ENCODE results near the gene ASB8.
"Not testable (repeated sequence)": the region's sequence is repeated elsewhere in the genome, so short reads cannot be mapped to it uniquely, and the experiment has no call there.

The ASB8 gene

DNA sequence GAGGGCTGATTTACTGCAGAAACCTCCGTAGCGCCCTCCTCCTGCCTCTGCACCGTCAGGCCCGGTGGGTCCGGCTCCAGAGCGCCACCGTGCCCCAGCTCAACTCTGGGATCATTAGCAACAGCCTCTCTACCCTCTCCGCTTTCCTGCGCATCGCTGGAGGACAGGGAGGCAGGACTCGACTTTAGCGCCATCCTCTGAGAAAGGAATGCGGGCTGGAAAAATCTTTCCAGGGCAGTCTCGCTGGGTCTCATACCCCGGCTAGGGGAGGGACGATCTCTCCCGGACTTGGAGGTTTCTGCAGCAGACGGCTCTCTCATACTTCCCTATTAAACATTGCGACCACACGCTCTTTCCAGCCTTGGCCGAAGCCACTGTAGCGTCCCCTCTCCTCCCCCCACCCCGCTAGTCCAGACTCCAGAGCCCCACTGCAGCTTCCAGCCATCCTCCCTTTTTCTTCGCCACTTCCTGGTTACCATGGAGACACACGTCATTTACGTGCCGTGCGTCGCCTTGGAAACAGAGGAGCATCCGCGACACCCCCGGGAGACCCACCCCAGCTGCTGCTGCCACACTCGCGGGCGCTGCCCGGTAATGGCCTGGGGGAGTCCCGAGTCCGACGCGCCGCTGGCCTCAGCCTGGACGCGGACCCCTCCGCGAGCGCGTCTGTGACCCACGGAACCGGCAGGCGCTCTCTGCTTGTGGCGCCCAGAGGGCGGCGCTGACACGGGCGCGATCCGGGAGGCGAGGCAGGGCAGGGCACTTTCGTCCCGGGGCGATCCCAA is 26.0 kb upstream of the ASB8 start, which contains the start of gene CCDC184:
Gene CCDC184, plus strand, starts transcription at position 554 of the 785 bp plus-strand sequence. CDS start 479 bp downstream, outside the sequence.
- peak; percentile 74 for DNase-seq (ENCODE audit: low read depth)

DNA sequence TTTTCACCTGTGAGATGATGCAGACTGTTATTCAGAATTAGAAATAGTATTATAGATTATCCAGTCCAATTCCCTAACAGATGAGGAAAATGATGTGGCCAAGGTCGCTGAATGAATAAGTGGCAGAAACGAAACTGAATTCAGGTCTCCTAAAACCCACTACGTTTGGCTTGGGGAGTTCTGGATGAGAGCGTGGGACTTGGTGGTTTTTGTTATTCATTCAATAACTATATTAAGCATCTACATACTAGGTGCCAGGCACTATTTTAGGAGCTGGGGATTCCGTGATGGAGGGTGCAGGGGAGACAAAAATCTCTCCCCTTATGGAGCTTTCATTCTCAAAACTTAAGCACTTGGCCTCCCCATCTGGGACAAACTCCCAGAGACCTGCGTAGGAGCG is 25.3 kb upstream of the ASB8 start:
- DNase-seq (ENCODE audit: low read depth), result no peak

DNA sequence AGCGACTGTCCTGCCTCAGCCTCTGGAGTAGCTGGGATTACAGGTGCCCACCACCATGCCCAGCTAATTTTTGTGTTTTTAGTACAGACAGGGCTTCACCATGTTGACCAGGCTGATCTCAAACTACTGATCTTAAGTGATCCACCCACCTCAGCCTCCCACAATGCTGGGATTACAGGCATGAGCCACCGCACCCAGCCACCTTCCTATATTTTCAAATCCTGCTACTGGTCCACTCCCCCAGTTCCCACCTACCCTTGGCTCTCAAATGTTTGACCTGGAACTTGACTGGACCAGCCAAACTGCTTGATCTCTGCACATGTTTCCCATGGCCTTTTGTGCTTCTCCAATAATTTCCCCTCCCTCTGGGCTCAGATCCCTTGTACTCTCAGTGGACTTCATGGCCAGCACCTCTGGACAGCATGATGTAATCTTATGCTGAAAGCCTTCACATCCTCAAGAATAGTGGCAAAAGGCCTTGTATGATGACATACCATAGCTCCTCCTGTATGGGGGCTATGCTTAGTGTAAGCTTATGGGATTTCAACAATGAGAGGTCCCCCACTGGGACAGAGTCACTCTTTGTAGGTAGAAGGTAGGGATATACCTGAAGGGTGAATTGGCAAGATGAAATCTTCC is 23.7 kb upstream of the ASB8 start:
- DNase-seq (ENCODE audit: low read depth), result no peak

DNA sequence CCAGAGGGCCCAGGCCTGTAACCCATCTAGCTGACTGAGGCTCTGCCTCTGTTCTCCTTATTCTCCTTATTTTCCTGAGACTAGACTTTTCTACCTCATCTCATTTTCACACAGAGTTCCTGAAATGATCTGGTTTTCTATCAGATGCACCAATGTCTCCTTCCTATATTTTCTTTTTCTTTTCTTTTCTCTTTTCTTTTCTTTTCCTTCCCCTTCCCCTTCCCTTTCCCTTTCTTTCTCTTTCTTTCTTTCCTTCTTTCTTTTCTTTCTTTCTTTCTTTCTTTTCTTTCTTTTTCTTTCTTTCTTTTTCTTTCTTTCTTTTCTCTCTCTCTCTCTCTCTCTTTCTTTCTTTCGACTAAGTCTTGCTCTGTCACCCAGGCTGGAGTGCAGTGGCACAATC is 23.1 kb upstream of the ASB8 start:
- no peak for DNase-seq (ENCODE audit: low read depth)

DNA sequence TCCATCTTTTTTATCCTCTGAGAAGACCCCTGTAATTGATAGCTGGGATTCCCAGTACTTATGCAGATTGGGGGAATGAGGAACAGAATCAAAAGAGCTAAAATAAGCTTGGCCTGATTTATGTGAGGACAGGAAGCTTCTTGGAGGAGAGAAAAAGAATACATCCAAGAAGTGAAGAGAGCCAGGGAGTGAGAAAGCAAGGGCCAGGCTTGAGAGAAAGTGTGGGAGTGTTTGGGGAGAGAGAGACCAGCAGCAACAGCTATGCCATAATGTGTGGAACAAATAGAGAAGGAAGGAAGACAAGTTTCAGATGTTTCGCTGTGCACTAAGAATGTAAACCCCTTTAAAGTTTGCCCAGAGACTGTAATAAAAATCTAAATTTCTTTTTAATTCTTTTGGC is 22.2 kb upstream of the ASB8 start:
- no peak for DNase-seq (ENCODE audit: low read depth)

DNA sequence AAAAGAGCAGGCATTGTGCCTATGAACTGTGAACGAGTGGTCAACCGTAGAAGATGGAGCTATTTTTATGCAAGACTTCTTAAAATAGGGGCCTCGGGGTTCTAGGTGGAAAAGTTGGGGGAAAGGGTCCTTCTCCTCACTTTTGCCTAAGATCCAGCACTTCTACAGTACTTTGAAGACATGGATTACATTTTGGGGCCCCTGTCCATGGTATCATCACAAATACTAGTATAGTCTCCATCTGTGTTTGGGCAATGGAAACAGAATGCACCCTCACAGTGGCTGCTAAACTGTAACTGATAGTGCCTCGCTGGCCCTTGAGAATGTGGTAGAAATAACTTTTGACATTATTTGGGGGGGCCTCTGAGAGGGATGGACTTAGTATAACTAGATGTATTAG is 20.7 kb upstream of the ASB8 start:
- DNase-seq (ENCODE audit: low read depth), result no peak

DNA sequence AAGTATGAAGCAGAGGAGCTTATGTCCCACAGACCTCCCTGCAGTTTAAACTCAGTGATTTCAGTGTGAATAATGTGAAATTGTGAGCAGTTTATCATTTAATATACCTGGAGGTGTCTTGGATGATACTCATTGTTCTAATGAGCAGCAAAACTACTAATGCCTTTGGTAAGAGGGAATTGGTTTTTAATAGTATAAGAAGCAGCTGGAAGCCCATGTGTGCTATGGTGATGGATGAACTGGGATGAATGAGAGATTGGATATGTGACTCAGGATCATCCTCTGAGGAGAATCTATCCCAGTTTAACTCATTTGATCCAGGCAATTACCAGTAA is 19.1 kb upstream of the ASB8 start:
- DNase-seq (ENCODE audit: low read depth), result no peak

DNA sequence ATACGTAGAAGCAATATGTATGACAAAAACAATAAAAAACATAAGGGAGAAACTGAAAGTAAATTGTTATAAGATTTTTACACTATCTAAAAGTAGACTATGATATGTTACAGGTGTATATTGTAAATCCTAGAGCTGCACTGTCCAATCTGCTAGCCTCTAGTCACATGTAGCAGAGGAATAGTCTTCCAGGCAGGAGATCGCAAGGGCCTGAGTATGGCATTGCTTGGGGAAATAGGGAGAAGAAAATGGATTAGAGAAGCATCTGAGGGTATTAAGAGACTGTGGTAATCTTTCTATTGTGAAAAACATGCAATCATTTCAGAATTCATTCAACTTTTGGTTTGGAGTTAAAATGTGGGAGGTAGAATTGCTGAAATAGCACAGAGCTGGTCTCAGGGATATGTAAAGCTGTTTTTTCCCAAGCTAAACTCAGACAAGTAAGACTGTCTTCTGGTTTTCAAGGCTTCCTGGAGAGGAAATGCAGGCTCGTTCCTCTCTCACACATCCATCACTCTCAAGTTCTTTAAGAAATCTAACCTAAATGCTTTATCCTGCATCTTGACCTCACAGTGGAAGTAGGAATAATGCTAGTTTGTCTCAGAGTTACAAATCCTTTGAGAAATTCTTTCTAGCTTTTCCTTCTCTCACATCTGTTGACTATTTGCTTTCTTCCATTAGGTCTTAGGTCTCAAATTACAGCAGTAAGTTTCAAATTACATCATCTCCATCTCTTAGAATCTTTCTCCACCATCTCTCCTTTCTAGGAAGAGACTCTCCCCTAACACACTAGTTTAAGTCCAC is 18.5 kb upstream of the ASB8 start:
- no peak for DNase-seq (ENCODE audit: low read depth)

DNA sequence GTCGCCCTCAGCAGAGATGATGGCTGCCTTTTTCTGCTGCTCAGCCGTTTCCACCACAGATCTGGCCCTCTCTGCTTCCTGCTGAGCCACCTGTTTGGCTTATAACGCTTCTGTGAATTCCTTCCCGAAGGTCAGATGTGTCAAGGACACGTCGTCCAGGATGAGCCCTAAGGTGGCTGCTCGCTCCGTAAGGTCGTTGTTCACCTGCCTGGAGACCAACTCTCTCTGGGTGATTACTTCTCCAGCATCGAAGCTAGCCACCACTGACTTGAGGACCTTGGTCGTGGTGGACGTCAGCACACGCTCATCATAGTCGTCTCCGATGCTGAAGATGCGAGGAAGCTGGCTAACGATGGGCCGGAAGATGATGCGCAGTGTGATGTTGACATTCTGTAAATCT is 11.7 kb upstream of the ASB8 start:
- no peak for DNase-seq (ENCODE audit: low read depth)

DNA sequence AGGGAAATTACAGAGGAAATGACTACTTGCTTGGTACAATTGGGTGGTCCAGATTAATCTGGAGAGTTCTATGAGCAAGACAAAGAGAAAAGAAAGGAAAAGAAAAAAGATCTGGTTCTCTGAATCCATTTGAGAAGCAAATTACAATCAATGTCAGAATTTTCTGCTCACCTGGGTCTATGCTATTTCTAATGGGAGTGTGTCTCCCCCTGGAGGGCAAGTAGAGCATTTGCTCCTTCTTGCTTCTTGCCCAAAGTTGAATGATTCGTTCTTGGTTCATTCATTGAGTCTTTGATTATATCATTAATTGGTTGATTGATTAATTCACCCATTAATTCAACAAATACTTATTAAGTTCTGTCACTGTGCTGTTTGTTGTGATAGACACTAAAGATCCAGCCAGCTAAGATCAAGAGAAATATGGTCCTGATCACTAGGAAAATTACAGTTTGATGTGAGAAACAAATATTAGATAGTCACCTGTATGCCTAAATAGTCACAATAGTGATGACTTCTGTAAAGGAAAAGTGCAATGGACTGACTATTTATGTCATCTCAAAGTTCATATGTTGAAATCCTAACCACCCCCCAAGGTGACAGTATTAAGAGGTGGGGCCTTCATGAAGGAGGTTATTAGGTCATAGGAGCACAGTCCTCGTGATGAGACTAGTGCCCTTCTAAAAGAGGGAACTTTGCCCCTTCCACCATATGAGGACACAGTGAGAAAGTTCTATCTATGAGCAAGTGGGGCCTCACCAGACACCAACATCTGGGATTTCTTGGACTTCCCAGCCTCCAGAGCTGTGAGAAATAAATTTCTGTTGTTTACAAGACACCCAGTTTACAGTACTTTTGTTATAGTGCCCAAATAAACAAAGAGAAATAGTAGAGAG is 8.0 kb upstream of the ASB8 start:
- DNase-seq (ENCODE audit: low read depth), result no peak

DNA sequence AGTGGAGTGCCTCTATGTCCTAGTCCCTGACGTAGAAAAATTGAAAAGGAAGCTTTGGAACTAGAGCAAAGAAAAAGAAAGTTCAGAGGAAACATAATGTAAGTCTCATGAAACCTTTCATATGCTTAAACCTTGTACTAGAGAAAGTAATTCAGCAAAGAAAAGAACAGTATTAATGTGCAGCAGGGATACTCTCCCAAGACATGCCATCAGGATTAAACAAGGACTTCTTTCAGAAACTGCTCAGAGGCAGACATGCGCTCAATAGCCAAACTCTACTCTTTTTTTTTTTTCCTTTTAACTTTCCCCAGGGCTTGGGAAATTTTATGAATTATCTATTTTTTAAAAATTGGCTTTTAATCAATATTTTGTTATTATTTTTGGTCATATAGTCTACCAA is 7.1 kb upstream of the ASB8 start:
- DNase-seq (ENCODE audit: low read depth), result no peak

DNA sequence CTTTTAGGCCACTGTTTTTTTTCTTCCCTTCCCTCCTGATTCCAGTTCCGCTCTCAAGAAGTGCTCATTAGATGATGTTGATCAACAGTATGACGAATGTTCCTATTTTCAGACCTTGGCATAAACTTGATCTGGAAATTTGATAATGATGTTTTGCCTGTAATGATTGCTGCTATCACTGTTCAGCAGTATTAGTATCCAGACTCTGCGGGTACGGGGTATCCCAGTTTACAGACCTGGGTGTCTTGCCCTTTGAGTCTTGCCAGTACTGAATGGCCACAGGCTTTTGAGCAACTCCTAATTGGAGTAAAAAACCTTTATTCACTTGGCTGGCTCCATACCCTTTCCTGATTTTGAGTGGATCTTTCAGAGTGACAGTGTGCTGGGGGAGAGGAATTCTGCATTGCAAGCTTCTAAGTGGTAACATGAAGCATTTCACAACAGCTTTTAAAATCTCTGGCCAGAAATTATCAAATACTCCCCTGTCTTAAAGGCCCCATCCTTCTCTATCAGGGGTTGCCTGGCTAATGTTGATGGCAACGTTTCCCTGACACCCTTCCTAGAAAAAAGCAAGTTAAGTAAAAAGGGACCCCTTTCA is 5.9 kb upstream of the ASB8 start:
- no peak for DNase-seq (ENCODE audit: low read depth)

DNA sequence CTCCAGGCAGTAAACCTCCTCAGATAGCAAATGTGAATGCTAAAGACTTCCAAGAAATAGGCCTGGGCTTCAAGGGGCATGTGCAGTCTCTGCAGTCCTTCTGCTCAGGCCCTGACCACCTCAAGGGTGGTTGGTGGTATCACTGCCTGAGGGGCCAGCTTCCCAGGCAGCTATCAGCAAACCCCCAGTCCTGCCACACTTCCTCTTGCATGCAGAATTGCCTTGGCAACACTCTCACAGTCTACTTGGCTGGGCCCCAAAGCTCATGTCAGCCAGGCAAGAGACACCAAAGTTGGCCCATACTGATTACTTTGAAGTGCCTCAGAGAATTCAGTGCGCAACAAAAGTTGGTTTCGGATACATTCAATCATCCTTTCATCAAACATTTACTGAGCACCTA is 3.5 kb upstream of the ASB8 start:
- no peak for DNase-seq (ENCODE audit: low read depth)

DNA sequence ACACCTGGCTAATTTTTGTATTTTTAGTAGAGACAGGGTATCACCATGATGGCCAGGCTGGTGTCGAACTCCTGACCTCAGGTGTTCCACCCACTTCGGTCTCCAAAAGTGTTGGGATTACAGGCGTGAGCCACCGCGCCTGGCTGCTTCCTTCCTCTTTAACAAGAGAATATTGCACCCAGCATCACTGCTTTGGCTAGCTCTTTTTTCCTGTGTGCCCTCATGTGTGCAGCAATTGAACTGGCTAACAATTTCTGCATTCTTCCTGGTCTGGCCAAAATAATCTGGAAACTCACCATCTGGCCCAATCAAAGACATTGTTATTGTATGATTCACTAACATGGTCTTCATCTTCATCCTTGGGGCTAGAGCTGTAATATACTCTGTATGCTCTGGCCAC is 2.7 kb upstream of the ASB8 start:
- no peak for DNase-seq (ENCODE audit: low read depth)

DNA sequence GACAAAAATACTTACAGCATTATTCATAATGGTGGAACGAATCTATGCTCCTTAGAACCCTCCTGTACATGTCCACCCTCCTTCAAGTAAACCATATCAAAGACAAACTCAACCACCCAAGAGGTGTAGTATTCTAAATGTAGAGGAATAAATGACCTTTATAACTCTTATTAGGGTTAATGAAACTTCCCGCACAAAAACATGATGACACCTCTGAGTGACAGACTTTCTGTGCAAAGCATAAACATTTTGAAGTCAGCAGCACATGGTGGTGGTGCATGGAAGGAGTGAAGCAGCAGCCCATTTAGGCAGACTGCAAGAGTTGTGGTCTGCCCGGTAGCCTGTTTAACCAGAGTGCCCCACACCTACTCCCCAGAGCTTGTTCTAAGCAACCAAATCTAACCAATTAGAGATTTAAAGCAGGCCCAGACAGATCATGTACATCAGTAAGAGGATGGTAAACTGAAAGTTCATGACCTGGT is 615 bp upstream of the ASB8 start:
- no peak for DNase-seq (ENCODE audit: low read depth)

DNA sequence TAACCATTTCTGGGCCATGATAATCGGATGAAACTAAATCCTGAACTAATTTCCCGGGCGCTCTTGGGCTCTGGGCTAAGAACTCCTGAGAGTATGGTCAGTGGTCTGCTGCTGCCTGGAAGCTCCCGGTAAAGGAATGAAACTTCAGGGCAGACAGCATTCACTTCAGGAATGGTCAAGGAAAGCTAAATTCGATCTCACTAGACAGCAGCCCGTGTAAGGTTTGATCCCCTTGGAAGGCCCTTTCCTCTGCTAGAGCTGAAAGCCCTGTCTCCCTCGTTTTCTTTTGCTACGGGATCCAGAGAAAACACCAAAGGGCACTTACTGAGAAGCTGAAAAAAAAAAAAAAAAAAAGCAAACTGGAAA is 680 bp downstream of the ASB8 start:
- DNase-seq (ENCODE audit: low read depth), result no peak

DNA sequence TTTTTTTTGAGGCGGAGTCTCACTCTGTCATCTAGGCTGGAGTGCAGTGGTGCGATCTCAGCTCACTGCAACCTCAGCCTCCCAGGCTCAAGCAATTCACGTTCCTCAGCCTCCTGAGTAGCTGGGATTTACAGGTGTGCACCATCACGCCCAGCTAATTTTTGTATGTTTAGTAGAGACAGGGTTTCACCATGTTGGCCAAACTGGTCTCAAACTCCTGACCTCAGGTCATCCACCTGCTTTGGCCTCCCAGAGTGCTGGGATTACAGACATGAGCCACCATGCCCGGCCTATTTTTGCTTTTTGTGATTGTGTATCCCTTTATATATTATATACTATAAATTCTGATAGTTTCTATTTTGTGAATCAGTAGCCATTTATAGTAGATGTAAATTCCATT is 1.5 kb downstream of the ASB8 start:
- not testable (repeated sequence) for DNase-seq (ENCODE audit: low read depth)

DNA sequence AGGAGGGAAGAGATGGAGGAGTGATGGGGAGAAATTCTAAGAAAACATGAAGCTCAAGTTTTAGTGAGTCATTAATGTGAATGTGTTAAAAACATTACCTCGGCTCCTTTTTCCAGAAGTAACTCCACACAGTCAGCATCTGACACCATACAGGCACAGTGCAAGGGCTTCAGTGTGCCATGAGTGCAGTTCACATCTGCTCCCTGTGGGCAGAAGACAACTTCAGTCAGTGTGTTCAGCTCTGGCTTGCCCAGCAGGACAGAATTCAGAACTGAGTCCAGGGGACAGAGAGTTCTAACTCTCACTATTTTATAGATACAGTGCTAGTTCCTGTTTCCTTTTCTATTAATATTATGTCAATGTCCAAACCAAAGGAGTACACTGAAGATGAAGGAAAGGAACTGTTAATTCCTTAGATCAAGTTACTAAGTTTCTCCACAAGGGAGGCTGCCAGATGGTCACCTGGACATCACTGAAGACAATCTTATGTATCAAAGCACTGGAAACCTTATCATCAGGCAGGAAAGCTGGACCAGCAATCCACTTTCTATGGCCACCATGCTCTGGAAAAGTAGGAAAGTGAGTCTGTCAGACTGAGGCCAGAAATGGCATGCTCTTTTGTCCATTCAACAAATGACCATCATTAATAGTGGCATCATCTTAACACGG is 6.1 kb downstream of the ASB8 start:
- no peak for DNase-seq (ENCODE audit: low read depth)

DNA sequence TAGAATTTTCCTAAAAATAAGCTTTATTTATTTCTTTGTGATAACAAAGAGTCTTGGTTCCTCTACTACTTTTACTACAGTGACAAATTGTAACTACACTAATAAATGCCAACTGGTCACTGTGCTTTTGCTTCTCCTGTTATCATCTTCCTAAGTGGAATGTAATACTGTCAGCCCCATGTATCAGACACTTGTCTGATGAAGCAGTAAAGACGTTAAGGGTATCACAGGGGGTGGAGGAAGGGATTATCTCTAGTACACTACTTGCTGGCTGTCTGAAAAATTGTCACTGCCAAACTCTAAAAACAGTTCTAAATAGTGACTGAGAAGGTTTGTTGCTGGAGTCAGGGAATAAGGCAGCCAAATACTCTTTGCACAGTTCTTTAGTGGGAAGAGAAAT is 11.3 kb downstream of the ASB8 start:
- DNase-seq (ENCODE audit: low read depth), result no peak

DNA sequence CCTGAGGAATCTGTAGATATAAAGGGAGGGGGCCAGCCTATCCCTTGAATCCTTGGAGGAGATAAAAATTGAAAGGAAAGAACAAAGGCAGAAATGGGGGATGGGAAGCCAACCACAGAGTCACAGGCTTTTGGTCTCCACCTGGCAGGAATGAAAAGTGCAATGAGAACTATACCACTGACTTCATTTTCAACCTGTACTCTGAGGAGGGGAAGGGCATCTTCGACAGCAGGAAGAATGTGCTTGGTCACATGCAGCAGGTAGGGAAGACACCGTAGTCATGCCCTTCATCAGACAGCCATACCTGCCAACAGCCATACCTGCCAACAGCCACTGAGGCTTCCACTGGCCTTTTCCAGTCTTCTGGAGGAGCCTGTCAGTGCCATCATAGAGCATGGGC is 13.4 kb downstream of the ASB8 start:
- DNase-seq (ENCODE audit: low read depth), result no peak
